Breast epithelium (tissue), 3 donors: Measurements from ENCODE around the gene IKBKG.
"Not testable (repeated sequence)": the region's sequence is repeated elsewhere in the genome, so short reads cannot be mapped to it uniquely, and the experiment has no call there.

Source experiments
- CTCF ChIP-seq, 3 donors: fragments of 450-650 bp; IDR thresholded peaks; one replicate each; pipeline ENCODE4 v1.5.1; 2016 to 2017; ENCODE audit warnings: antibody characterized with exemption in 3 of 3, mild to moderate bottlenecking in 3 of 3, moderate library complexity in 3 of 3
- POLR2A ChIP-seq: fragments of 450-650 bp; IDR thresholded peaks from one replicate; pipeline ENCODE4 v1.6.1; 2016; ENCODE audit warnings: antibody characterized with exemption, mild to moderate bottlenecking, moderate library complexity

GRCh38 chrX:154611146-154611545, 63.7 kb downstream of the IKBKG start:
- not testable (repeated sequence) for TF ChIP-seq CTCF (IDR thresholded peaks at IDR 0.05); POLR2A
